ENCODE results near the gene TAF13. TPM values are rescaled to one million over a fixed set of nuclear protein-coding genes. Genes with fewer than 3 reads are reported as not detected.

Gene TAF13
- total and polyA plus RNA-seq, 9 of the 15 experiments (the other 6 are each of a cell fraction or from before 2014, with no cell fraction given) = 14.9 to 77.2 (median 38.7) TPM

GRCh38 chr1:109075531-109076490 lies at the start of gene TAF13 (continued):
- no peak for TF ChIP-seq COPS2 (conservative IDR thresholded peaks at IDR 0.05)
- TF ChIP-seq KDM1A (IDR thresholded peaks at IDR 0.05) = peak in 1 of 2 experiments; percentile 53; a peak in 1 of 4 replicates
- TF ChIP-seq CREB3L1 (IDR thresholded peaks at IDR 0.05; ENCODE audit: borderline replicate concordance, low read depth) = peak; percentile 91
- no peak for TF ChIP-seq RERE (CRISPR knock-in tag; IDR thresholded peaks at IDR 0.05; ENCODE audit: borderline replicate concordance)
- TF ChIP-seq GTF2F1 (IDR thresholded peaks at IDR 0.05; ENCODE audit: low read depth, low read length) = no peak
- no peak for TF ChIP-seq ZNF253 (CRISPR knock-in tag; conservative IDR thresholded peaks at IDR 0.05)
- TF ChIP-seq ZFX (CRISPR knock-in tag; IDR thresholded peaks at IDR 0.05) = peak; percentile 100
- peak; percentile 94 for TF ChIP-seq PHF20 (IDR thresholded peaks at IDR 0.05; ENCODE audit: partially characterized antibody)
- no peak for TF ChIP-seq SMAD3 (CRISPR knock-in tag; conservative IDR thresholded peaks at IDR 0.05)
- peak; percentile 87 for TF ChIP-seq MBD2 (IDR thresholded peaks at IDR 0.05; ENCODE audit: borderline replicate concordance, low read depth)
- TF ChIP-seq TAF15 (IDR thresholded peaks at IDR 0.05; ENCODE audit: low read depth, low read length) = no peak
- TF ChIP-seq ZNF146 (CRISPR knock-in tag; IDR thresholded peaks at IDR 0.05; ENCODE audit: unreplicated experiment) = no peak
- TF ChIP-seq TRIM25 (IDR thresholded peaks at IDR 0.05; ENCODE audit: borderline replicate concordance) = no peak
- TF ChIP-seq CBX3 (IDR thresholded peaks at IDR 0.05; ENCODE audit: borderline replicate concordance in 1 of 2, low read length in 2 of 2) = no peak
- no peak for TF ChIP-seq MTA2 (IDR thresholded peaks at IDR 0.05; ENCODE audit: low read depth)
- TF ChIP-seq CREB3 (tag; conservative IDR thresholded peaks at IDR 0.05; ENCODE audit: low read depth) = 0 out of 2 replicates have a peak, but pooled peaks have one; percentile 33
- no peak for TF ChIP-seq LCOR (CRISPR knock-in tag; IDR thresholded peaks at IDR 0.05)
